ENCODE data around the gene ZNF653.
"Not testable (repeated sequence)": the region's sequence is repeated elsewhere in the genome, so short reads cannot be mapped to it uniquely, and the experiment has no call there.

ZNF653 gene

DNA sequence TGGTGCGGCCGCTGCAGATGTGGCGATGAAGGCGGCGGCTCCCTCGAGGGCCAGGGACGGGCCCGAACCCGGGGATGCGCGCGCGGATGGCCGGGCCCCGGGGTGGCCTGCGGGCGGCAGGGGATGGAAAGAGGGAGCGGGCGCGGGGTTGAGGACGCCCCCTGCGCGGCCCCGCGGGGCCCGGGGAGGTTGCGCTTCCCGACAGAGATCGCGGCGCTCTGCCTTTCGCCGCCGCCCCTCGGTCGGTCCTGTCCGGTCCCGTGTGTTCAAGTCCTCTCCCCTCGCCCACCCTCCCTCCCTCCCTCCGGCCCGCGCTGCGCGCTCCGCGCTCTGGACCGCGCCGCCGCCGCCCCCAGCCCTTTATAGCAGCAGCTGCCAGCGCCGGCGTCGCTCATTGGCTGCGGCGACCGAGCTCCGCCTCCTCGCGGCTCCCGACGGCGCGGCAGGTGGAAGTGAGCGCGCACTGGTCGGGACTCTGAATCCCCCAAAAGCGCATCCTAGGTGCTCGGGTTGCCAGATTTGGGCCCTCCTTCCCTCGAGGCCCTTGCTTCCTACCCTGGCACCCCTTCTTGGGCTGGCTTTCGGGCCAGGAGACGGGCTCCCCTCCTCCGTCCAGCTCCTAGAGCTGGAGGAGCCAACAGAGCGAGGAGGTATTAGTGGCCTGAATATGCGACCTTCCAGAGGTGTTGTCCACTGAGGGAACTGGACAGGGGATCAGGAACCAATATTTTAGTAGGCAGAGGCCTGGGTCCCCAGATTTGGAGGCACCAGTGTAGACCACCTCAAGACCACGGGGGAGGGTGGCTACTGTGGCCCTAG lies 24.7 kb downstream of the ZNF653 start, which contains the start of gene ELAVL3:
ELAVL3 (minus strand) TSS at position 332 of the 819 bp plus-strand sequence. CDS start 438 bp downstream, outside the sequence.
- DNase-seq = no peak

GRCh38 chr19:11479898-11480714 lies 25.5 kb downstream of the ZNF653 start:
- DNase-seq = no peak

- DNase-seq = peak; percentile 56
These were observed 26.3 kb downstream of the ZNF653 start for GRCh38 chr19:11479090-11479897.

- peak; percentile 10 for DNase-seq
These were observed 27.2 kb downstream of the ZNF653 start for GRCh38 chr19:11478167-11479089.

DNA sequence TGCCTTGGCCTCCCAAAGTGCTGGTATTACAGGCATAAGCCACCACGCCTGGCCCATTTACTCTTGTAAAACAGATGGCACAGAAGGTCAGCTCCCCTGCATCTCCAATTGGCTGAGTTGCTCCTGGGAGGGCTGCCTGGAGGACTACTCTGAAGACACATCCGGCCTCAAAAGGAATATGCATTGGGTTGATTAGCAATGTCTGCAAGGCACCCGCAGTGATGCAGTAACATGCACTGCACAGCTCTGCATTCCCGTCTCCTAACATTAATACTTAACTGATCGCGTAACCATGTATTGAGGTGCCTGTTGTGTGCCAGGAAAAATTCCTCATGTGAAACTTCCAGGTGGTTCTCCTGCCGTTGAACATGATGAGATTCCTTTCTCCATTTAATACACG lies 29.8 kb downstream of the ZNF653 start:
- no peak for DNase-seq

DNA sequence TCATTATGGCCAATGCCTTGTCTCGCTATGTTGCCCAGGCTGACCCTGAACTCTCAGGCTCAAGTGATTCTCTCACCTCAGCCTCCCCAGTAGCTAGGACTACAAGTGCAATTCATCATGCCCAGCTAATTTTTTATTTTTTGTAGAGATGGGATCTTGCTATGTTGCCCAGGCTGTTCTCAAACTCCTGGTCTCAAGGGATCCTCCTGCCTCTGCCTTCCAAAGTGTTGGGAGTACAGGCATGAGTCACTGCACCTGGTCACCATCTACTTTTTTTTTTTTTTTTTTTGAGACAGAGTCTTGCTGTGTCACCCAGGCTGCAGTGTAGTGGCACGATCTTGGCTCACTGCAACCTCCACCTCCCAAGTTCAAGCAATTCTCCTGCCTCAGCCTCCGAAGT lies 30.3 kb downstream of the ZNF653 start:
- not testable (repeated sequence) for DNase-seq

DNA sequence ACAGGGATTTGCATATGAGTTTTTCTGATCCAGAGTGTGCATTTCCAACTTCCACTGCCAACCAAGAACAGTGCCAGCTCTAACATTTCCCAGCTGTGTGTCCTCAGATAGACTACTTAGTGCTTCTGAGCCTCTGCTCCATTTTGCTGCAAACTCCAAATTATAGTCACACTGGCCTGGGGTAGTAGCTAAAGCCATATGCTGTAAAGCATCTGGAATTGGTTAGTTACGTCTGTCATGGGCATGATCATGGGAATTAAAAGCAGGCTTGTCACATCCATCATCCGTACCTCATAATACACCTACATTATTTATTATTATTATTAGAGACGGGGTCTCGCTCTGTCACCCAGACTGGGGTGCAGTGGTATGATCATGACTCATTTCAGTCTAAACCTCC lies 31.9 kb downstream of the ZNF653 start:
- DNase-seq = no peak

DNA sequence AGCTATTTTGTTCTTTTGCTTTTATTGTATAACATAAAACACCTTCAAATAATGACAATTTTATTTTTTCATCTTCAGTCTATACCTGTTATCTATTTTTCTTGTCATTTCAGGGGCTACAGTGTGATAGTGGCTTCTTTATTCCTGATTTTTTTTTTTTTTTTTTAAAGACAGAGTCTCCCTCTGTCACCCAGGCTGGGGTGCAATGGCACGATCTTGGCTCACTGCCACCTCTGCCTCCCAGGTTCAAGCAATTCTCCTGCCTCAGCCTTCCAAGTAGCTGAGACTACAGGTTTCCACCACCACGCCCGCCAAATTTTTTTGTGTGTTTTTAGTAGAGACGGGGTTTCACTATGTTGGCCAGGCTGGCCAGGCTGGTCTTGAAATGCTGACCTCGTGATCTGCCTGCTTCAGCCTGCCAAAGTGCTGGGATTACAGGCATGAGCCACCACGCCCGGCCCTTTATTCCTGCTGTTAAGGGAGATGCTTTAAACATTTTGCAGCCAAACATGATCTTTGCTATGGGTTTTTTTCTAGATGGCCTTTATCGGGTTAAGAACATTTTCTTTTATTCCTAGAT lies 37.3 kb downstream of the ZNF653 start:
- not testable (repeated sequence) for DNase-seq

GRCh38 chr19:11465600-11465999 lies 40.0 kb downstream of the ZNF653 start:
- DNase-seq = no peak

DNA sequence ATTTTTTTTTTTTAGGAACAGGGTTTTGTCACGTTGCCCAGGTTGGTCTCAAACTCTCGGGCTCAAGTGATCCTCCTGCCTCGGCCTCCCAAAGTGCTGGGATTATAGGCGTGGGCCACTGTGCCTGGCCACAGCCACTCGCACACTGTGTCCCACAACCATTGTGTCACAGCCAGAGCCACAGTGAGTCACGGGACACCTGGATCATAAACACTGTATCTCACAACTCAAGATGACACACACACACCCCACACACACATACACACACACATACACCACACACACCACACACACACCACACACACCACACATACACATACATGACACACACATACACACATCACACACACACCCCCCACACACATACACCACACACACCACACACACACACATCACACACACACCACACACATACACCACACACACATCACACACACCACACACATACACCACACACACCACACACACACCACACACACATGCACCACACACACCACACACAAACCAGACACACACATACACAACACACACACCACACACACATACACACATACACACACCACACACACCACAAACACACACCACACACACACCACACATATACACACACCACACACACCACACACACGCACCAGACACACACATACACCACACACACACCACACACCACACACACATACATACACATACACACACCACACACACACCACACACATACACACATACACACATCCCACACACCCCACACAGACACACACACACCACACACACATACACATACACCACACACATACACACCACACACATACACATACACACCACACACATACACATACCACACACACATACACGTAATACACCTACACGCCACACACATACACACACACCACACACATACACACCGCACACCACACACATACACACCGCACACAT lies 41.0 kb downstream of the ZNF653 start:
- DNase-seq = no peak

DNA sequence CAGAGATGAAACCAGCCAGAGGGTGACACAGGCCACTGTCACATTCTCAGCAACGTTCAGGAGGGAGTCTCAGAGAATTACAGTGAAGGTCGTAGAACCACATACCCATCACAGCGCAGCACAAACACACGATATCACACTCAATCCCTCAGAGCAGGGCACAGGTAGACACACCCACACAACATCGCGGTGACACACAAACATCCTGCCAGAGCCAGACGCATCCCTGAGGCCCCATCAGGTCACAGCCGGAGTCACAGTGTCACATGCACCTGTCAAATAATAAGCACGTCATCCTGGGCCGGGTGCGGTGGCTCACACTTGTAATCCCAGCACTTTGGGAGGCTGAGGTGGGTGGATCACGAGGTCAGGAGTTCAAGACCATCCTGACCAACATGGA lies 42.2 kb downstream of the ZNF653 start:
- DNase-seq = no peak

GRCh38 chr19:11461453-11461852 lies 44.2 kb downstream of the ZNF653 start:
- DNase-seq = no peak

DNA sequence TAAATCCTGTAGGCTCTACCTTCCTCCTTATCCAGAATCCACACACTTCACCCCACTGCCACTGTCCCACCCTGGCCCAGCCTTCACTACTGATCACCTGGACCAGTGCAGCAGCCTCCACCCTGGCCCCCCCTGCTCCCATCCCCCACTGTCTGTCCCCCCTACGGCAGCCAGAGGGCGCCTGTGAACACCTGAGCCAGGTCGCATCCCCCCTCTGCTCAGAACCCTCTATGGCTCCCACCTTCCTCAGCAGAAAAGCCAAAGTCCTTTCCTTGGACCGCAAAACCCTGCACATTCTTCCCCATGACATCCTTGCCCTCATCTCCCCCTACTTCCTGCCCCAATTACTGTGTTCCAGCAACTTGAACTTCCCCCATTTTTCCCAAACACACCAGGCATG lies 45.4 kb downstream of the ZNF653 start:
- no peak for DNase-seq

DNA sequence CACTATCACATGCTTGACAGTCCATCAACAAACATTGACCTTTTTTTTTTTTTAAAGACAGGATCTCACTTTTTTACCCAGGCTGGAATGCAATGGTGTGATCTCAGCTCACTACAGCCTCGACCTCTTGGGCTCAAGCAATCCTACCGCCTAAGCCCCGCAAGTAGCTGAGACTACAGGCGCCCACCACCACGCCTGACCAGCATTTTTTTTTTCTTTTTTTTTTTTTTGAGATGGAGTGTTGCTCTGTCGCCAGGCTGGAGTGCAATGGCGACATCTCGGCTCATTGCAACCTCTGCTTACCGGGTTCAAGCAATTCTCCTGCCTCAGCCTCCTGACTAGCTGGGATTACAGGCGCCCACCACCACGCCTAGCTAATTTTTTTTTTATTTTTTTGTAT lies 46.7 kb downstream of the ZNF653 start:
- DNase-seq = not testable (repeated sequence)

DNA sequence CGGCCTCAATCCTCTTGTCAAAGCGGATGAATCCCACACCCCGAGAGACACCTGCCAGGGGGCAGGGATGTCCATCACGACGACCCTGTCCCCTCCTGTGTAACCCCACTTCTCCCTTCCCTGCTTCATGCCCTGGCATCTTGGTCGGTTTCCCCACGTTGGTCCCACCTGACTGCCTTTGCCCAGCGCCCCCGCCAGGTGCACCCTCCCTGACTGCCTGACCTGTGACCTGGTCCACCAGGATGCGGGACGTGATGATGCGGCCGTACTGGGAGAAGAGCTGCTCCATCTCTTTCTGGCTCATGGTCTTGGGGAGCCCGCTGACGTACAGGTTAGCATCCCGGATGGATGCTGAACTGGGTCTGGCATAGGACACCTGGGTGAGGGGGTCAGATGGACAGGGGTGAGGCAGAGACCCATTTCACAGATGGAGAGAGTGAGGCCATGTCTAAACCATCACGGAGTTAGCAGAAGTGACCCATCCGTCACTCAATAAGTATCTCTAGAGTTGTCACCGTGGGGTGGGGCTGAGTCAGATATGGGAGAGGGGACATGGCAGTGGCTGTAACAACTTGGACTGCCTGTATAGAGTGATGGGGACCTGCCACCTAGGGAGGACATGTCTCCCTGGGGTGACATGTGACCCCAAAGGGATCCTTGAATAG lies 47.3 kb downstream of the ZNF653 start:
- no peak for DNase-seq

GRCh38 chr19:11457831-11458230 lies 47.8 kb downstream of the ZNF653 start:
- no peak for DNase-seq

DNA sequence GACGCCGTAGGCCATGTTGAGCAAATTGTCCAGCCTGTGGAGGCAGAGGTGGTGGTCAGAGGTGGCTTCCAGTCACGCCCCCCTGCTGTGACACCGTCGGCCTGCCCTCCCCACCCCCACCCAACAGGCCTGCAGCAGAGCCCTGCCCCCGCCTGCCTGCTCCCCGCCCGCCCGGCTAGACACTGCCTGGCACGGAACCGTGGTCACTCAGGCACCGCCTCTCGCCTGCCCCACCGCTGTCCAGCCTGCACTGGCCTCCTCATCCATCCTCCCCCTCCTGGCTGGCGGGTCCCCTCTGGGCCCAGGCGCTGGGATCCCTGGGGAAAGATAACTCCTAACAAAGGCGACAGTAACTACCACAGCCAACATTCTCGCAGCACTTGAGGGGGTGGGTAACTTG lies 48.5 kb downstream of the ZNF653 start:
- no peak for DNase-seq

DNA sequence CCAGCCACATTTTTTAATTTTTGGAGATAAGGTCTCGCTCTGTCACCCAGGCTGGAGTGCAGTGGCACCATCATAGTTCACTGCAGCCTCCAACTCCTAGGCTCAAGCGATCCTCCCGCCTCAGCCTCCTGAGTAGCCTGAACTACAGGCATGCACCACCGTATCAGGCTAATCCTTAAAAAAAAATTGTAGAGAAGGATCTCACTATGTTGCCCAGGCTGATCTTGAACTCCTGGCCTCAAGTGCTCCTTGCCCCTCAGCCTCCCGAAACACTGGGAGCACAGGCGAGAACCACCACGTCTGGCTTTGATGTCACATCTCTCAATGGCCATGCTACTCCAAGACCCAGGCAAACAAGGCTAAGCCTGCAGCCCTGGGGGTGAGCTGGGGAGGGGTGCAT lies 49.0 kb downstream of the ZNF653 start:
- DNase-seq = no peak

GRCh38 chr19:11455233-11455554 lies 50.4 kb downstream of the ZNF653 start:
- DNase-seq = not testable (repeated sequence)
